HCT116 (cell line): Measurements from ENCODE around the gene OBSCN.

Experiments used
- JUND ChIP-seq: IDR thresholded peaks from 2 replicates; pipeline ENCODE4 v1.6.1; 2012
- POLR2A ChIP-seq: IDR thresholded peaks from 2 replicates; pipeline ENCODE4 v1.7.0; 2011; ENCODE audit warnings: borderline replicate concordance; ENCODE audit not compliant: insufficient read depth, insufficient read length; ENCODE audit errors: extremely low read depth
- RAD21 ChIP-seq: IDR thresholded peaks from 2 replicates; pipeline ENCODE4 v1.6.1; 2012; ENCODE audit warnings: low read depth, mild to moderate bottlenecking
- YY1 ChIP-seq: IDR thresholded peaks from 2 replicates; pipeline ENCODE4 v1.6.1; 2011; ENCODE audit warnings: low read length, low read depth, moderate library complexity, mild to moderate bottlenecking; ENCODE audit not compliant: insufficient replicate concordance; ENCODE audit errors: extremely low read depth
- ZNF274 ChIP-seq: fragments of 200-500 bp; sonication (Bioruptor generic); IDR thresholded peaks from 2 replicates; pipeline ENCODE4 v1.6.1; 2014; ENCODE audit warnings: mild to moderate bottlenecking, low read depth, low read length, inconsistent platforms
- TF ChIP-seq, protein P1 (sequence below), 3 experiments: fragments of 200-600 bp in 1 of 3; sonication (generic) in 1 of 3; IDR thresholded peaks in 2 of 3; conservative IDR thresholded peaks in 1 of 3; 2 replicates each; pipeline ENCODE4 v1.5.1; 2012 to 2017; ENCODE audit warnings: low read depth in 2 of 3, low read length in 2 of 3, antibody characterized with exemption in 1 of 3, borderline replicate concordance in 1 of 3, control low read depth in 1 of 3, mild to moderate bottlenecking in 1 of 3, mixed read lengths in 1 of 3, mixed run types in 1 of 3, moderate library complexity in 1 of 3; ENCODE audit not compliant: insufficient read depth in 1 of 3

DNA sequence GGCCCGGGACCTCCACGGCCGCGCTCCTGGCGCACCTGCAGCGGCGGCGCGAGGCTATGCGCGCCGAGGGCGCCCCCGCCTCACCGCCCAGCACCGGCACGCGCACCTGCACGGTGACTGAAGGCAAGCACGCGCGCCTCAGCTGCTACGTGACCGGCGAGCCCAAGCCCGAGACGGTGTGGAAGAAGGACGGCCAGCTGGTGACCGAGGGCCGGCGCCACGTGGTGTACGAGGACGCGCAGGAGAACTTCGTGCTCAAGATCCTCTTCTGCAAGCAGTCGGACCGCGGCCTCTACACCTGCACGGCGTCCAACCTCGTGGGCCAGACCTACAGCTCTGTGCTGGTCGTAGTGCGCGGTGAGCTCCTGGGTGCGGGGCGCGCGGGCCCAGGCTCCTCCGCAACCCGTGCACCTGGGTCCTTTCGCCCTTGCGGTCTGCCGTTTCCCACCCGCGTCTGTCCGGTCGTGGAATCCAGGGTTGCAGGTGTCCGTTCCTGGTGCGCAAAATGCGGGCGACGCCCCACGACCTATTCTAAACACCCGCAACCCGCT lies 4.6 kb downstream of the OBSCN start:
- TF ChIP-seq, protein P1, sequence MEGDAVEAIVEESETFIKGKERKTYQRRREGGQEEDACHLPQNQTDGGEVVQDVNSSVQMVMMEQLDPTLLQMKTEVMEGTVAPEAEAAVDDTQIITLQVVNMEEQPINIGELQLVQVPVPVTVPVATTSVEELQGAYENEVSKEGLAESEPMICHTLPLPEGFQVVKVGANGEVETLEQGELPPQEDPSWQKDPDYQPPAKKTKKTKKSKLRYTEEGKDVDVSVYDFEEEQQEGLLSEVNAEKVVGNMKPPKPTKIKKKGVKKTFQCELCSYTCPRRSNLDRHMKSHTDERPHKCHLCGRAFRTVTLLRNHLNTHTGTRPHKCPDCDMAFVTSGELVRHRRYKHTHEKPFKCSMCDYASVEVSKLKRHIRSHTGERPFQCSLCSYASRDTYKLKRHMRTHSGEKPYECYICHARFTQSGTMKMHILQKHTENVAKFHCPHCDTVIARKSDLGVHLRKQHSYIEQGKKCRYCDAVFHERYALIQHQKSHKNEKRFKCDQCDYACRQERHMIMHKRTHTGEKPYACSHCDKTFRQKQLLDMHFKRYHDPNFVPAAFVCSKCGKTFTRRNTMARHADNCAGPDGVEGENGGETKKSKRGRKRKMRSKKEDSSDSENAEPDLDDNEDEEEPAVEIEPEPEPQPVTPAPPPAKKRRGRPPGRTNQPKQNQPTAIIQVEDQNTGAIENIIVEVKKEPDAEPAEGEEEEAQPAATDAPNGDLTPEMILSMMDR (IDR thresholded peaks at IDR 0.05 in 2 of 3, conservative IDR thresholded peaks at IDR 0.05 in 1 of 3; ENCODE audit: borderline replicate concordance in 1 of 3, insufficient read depth in 1 of 3, low read depth in 2 of 3, low read length in 2 of 3): no peak
- TF ChIP-seq POLR2A (no peak), JUND (no peak), RAD21 (no peak), YY1 (no peak), ZNF274 (no peak)
